GM19397 (cell line): Measurements from ENCODE around the gene RACGAP1.
"Not testable (repeated sequence)": the region's sequence is repeated elsewhere in the genome, so short reads cannot be mapped to it uniquely, and the experiment has no call there.

Experiments used
- ATAC-seq: cut with Tn5 transposase; IDR thresholded peaks from one replicate; pipeline ENCODE4 v1.9.1; 2021; ENCODE audit warnings: mild to moderate bottlenecking, moderate library complexity; ENCODE audit not compliant: unreplicated experiment

Gene RACGAP1

DNA sequence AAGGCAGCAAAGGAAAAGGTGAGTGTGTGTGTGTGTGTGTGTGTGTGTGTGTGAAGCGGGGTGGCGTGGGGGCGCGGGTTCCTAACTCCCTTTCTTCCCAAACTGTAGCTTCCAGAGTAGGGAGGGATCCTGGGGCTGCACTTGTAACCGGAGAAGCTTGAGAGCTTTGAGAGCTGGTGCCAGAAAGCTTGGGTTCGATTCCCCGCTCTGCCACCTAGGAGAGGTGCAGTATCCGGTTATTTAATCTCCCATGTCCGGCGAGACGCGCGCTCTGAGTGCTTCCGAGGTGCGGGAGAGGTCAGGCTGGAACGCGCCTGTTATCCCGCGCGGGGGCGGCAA is 7.2 kb upstream of the RACGAP1 start:
- no peak for ATAC-seq

DNA sequence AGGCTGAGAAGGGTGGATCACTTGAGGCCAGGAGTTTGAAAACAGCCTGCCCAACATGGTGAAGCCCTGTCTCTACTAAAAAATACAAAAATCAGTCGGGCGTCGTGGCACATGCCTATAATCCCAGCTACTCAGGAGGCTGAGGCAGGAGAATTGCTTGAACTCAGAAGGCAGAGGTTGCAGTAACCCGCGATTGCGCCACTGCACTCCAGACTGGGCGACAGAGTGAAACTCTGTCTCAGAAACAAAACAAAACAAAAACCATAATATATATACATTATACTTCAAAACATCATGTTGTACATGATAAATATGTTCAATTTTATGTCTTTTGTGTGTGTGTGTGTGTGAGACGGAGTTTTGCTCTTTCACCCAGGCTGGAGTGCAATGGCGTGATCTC is 5.2 kb upstream of the RACGAP1 start:
- ATAC-seq, result not testable (repeated sequence)

DNA sequence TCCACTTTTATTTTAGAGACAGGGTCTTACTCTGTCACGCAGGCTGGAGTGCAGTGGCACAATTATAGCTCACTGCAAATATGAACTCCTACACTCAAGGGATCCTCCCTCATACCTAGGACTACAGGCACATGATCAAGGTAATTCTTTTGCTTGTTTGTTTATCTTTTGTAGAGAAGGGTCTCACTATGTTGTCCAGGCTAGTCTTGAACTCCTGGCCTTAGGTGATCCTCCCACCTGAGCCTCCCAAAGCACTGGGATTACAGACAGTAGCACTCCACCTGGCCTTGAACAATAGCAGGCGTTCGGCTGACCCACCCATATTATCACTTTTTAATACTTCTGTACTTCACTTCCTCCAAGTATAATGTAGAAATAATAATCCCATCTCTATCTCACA is 1.4 kb upstream of the RACGAP1 start:
- ATAC-seq, result no peak

DNA sequence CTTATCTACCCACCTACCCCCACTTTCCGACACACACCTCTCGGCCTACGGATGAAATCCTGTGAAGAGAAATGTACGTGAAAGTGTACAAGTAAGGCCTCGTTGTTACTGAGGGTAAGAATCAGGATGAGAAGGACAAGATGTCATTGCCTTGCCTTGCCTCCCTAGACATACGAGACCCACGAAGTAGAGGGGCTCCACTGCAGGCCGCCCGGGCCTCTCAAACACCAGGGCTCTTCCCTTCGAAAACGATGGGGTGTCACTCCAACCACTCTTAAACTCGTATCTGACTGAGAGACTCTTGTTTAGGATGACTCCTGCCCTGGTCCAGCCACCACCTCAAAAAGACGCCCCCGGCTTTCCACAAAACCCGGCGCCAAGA is 498 bp downstream of the RACGAP1 start:
- ATAC-seq, result peak; percentile 7

DNA sequence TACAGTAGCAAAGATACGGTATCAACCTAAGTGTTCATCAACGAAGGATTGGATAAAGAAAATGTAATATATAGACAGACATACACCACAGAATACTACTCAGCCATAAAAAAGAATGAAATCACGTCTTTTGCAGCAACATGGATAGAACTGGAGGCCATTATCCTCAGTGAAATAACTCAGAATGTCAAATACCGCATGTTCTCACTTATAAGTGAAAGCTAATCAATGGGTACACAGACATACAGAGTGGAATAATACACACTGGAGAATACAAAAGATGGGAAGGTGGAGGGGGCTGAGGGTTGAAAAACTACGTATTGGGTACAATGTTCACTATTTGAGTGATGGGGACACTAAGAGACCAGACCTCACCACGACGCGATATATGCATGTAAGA is 1.1 kb downstream of the RACGAP1 start:
- no peak for ATAC-seq

DNA sequence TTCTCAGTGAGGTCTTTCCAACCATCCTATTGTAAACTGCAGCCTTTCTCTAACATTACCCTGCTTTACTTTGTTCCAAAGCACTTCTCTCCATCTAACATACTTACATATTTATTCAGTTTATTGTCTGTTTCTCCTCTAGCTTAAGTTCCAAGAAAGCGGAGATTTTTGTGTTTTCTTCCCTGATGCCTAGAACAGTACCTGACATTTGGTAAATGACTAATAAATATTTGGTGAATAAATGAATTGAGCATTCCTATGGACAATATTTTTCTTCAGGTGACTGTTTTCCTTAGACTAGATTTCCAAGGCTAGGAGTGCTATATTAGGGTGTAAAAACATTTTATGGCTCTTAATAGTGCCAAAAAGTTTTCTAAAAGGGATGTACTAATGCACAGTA is 2.4 kb downstream of the RACGAP1 start:
- no peak for ATAC-seq

DNA sequence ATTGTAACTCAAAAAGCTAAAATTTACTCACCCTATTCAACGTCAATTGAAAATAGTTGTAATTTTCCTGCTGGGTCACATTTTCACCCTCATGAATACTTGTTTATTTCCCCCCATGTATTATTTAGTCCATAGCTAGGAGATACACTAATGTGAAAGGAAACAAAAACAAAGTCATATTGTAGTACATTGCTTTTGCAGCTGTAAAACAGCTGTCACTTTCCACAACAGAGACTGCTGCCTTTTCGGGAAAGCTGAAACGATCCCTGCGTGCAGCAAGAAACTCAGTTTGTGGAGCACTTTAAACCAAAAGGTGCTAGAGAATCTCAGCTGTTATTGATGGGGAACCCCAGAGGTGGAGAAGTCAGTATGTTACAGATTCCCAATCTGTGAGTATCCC is 4.3 kb downstream of the RACGAP1 start:
- ATAC-seq, result no peak

DNA sequence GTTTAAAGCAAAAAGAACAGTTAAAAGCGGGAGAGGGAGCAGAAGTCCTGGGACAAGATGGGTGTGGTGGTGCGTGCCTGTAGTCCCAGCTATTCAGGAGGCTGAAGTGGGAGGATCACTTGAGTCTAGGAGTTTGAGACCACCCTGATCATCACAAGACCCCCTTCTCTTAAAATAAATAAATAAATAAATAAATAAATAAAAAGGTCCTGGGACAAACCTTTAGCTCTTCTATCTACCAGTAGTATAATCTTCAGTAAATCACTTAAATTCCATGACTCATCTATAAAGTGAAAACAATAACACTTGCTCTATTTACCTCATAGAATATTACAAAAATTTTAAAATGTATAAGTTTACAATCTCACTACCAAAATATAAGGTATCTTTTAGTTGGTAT is 5.8 kb downstream of the RACGAP1 start:
- no peak for ATAC-seq

- no peak for ATAC-seq
Observed at GRCh38 chr12:50018968-50019367, 6.3 kb downstream of the RACGAP1 start.

- no peak for ATAC-seq
Observed at GRCh38 chr12:50018154-50018553, 7.1 kb downstream of the RACGAP1 start.

DNA sequence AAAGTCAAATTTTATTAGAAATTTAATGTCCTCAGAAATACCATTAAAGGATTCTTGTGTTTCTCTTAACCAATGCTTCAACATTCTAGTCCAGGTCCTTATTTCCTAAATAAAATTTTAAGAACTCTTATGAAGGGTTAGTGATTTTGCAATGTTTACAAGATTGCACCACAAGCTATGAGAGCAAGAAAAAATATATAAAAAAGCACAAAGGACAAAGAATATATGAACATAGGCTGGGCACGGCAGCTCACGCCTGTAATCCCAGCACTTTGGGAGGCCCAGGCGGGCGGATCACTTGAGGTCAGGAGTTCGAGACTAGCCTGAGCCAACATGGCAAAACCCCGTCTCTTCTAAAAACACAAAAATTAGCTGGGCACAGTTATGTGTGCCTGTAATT is 7.7 kb downstream of the RACGAP1 start:
- no peak for ATAC-seq

DNA sequence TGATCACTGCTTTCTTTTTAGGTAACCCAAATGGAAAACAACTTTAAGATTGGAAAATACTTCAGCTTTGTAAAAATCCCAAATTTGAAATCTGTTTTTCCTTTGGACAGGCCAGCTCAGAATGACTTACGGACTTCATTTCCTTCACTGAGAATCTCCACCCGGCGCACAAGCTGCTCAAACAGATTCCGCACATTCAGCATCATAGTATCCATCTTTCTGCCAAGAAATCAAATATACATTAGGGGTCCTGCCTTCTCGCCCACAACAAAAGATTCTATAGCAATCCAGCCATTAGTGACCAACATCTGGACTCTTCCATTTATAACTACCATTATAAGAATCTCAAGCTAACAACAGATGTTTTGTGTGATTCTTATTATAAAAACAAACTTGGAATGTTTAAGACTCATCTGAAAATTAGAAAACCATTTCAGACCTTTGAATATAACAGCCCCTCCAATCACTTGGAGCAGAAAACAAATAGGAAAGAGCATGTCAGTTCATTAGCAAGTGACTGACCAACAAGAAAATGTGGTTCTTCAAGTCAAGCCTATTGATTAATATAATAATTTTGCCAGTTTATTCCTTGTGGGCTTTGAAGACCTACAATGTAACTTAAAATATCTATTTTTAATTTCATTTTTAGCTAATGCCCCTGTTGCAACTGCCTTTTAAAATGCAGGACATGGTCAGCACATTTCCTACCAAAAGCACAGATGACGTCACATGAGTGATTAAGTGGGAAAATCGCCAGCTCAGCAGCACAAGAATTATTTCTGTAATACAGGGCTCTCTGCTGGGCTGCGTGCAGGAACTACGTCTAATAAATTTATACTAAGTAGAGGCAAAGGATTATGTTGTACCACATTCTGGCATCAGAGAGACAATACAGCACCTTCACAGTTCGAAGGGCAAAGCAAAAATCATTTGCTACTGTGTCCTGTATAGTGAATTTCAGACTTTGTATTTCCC is 8.5 kb downstream of the RACGAP1 start:
- no peak for ATAC-seq

DNA sequence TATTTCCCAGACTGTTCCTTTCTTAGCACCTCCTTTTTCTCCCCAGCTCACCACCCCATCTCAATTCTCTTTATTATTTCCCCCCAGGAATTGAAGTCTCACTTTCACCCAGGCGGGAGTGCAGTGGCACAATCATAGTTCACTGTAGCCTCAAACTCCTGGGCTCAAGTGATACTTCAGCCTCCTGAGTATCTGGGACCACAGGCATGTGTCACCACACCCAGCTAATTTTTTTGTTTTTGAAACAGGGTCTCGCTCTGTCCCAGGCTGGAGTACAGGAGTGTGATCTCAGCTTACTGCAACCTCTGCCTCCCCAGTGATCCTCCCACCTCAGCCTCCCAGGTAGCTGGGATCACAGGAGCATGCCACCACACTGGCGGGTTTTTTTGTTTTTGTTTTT is 11.0 kb downstream of the RACGAP1 start:
- no peak for ATAC-seq

DNA sequence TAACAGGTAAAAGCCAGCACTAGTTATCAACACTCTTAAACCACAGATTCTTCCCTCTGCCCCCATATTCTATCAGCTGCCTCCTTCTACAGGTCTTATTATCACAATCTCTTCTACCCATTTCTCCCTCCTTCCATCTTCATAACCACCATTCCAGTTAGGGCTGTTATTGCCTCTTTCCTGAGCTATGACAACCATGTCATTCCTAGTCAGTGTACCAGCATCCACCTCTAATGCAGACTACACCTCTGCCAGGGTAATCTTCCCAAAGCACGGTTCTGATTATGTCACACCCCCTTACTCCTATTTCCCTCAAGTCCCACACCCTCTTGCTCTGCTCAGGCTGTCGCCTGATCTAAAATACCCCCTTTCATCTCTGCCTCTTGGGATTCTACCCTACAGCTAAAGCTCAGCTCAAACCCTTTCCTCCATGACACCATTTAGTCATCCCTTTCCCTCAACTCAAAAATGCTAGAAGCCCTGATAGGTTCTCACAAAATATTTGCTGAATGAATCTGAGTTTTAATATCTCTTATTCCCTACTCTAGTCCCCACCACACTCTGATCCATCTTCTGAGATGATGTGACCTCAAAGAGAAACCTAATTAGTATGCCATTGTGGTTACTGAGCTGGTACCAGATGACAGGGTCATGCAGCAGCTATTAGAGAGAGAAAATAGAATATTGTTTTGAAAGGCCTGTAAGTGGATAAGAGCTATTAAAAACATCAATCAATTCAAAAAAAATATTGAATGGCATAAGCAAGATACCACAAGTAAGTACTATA is 11.7 kb downstream of the RACGAP1 start:
- no peak for ATAC-seq

- no peak for ATAC-seq
Observed at GRCh38 chr12:50006754-50007442, 18.4 kb downstream of the RACGAP1 start.

GRCh38 chr12:50006280-50006679 is 19.0 kb downstream of the RACGAP1 start:
- ATAC-seq, result no peak

GRCh38 chr12:50005175-50005574 is 20.1 kb downstream of the RACGAP1 start:
- ATAC-seq, result no peak

- ATAC-seq, result no peak
Observed at GRCh38 chr12:50004696-50005095, 20.6 kb downstream of the RACGAP1 start.

DNA sequence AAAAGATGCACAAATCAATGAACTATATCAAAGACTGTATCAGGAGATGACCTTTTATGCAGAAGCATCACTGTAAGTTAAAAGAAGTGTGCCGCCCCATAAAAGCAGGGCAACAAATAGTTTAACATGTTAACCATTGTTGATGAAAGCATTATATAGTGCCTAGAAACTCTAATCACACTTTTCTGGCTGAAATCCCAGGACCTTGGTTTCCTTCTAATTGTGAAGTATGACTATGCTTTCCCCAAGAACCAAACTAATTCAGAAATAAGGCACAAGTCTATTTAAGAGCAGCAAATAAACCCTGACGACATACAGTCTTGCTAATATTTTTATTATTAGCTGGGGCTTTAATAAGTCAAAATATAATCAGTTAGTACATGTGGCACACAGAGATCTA is 21.7 kb downstream of the RACGAP1 start:
- no peak for ATAC-seq

DNA sequence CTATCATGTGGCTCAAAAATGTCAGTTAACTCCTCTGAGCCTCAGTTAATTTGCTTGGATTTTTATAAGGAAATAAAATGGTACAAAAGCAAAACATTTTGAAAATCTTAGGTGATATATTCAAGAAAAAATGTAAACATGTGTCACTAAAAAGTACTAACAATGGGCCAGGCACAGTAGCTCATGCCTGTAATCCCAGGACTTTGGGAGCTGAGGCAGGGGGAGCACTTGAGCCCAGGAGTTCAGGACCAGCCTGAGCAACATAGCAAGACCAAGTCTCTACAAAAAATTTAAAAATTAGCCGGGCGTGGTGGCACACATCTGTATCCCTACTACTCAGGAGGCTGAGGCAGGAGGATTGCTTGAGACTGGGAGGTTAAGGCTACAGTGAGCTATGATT is 26.8 kb downstream of the RACGAP1 start:
- ATAC-seq, result no peak

DNA sequence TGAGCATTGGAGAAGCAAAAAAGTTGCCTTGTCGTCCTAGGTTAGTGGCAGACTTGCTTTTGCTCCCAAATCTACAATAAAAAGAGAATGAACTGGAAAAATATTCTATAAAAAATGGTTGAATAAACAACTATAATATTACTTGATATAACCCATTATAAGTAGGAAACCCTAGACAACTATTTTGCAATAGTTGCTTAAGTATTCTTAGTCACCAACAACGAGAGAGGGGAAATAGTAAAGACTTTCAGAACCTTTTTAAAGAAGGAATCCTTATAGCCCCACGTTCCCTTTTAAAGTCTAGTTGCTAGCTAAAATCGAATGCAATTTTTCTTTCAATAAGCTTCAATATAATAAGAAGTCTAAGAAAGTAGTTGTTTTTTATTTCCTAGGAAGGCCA is 35.0 kb downstream of the RACGAP1 start:
- ATAC-seq, result no peak

- ATAC-seq, result not testable (repeated sequence)
Observed at GRCh38 chr12:49989400-49989799, 35.9 kb downstream of the RACGAP1 start.
